ENCODE results near the gene FGGY. TPM values are rescaled to one million over a fixed set of nuclear protein-coding genes. Genes with fewer than 3 reads are reported as not detected.

Gene FGGY
- total RNA-seq, 1 experiment from 2014 or later: 17.8 TPM

GRCh38 chr1:59667020-59667419 lies 370.1 kb downstream of the FGGY start:
- Histone ChIP-seq H3K27ac (no peak overlapping the region), H3K9me2 (ENCODE audit: insufficient read depth) (no peaks in the 10 kb centered on the region), H3K9me3 (ENCODE audit: insufficient read depth, low read depth) (no peaks in the 10 kb centered on the region), H3K79me2 (ENCODE audit: low read depth) (no peaks in the 10 kb centered on the region), H2AFZ (no peak overlapping the region), H3K4me2 (no peak overlapping the region), H3K27me3 (ENCODE audit: insufficient read depth, low read depth) (no peaks in the 10 kb centered on the region), H3K4me3 (no peak overlapping the region), H3F3A (ENCODE audit: insufficient read depth, low read depth) (no peaks in the 10 kb centered on the region), H3K4me1 (replicated peaks; ENCODE audit: insufficient read depth) (no peaks in the 10 kb centered on the region), H4K20me1 (ENCODE audit: insufficient read depth) (no peaks in the 10 kb centered on the region), H3K36me3 (ENCODE audit: low read depth) (no peaks in the 10 kb centered on the region)
- CTCF ChIA-PET: no interaction called here
- TF ChIP-seq, protein P1, sequence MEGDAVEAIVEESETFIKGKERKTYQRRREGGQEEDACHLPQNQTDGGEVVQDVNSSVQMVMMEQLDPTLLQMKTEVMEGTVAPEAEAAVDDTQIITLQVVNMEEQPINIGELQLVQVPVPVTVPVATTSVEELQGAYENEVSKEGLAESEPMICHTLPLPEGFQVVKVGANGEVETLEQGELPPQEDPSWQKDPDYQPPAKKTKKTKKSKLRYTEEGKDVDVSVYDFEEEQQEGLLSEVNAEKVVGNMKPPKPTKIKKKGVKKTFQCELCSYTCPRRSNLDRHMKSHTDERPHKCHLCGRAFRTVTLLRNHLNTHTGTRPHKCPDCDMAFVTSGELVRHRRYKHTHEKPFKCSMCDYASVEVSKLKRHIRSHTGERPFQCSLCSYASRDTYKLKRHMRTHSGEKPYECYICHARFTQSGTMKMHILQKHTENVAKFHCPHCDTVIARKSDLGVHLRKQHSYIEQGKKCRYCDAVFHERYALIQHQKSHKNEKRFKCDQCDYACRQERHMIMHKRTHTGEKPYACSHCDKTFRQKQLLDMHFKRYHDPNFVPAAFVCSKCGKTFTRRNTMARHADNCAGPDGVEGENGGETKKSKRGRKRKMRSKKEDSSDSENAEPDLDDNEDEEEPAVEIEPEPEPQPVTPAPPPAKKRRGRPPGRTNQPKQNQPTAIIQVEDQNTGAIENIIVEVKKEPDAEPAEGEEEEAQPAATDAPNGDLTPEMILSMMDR (conservative IDR thresholded peaks at IDR 0.05): no peak
- no peak for TF ChIP-seq EZH2 (IDR thresholded peaks at IDR 0.05; ENCODE audit: low read depth)
- intact Hi-C loops (cut with micrococcal nuclease; ENCODE audit: unreplicated experiment): no loop called here
- BruUV-seq (replicated peaks): no TSS peak
- POLR2A ChIA-PET (ENCODE audit: unreplicated experiment): no interaction called here
- DNase-seq: no peak

DNA sequence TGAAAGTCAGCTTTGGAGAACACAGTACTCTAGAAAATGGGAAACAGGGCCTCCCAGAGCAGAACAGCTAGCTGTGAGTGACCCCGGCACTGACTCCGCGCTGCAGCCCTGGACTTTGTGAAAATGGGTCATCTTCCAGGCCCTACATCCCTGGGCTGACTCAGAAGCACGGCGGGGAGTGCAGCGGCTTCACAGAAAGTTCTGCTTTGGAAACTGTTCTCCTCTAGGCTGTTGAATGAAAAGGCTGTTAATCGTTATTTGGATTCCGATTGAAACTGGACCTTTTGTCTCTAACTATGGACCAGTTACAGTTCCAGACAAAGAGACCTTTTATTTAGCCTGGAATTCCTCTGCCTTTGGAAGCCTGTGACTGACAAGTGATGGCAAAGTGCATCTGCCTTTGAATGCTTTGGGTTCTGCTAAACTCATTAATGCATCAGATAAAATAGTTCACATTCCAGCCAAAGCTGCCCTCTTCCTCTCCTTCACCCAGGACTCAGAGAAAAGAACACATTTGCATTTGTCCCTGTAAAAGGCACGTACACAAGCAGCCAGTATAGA lies 372.9 kb downstream of the FGGY start:
- H3K4me2 ChIP-seq: no peak overlapping the region
- POLR2A ChIA-PET (ENCODE audit: unreplicated experiment): no interaction called here
- no peaks in the 10 kb centered on the region for H3K4me1 ChIP-seq (replicated peaks; ENCODE audit: insufficient read depth)
- DNase-seq: no peak
- H3K27me3 ChIP-seq (ENCODE audit: insufficient read depth, low read depth): no peaks in the 10 kb centered on the region
- no peak for TF ChIP-seq EZH2 (IDR thresholded peaks at IDR 0.05; ENCODE audit: low read depth)
- TF ChIP-seq, protein P1 (conservative IDR thresholded peaks at IDR 0.05): no peak
- H2AFZ ChIP-seq: no peak overlapping the region
- intact Hi-C loops (cut with micrococcal nuclease; ENCODE audit: unreplicated experiment): no loop called here
- no peaks in the 10 kb centered on the region for H4K20me1 ChIP-seq (ENCODE audit: insufficient read depth)
- no peak overlapping the region for H3K27ac ChIP-seq
- BruUV-seq (replicated peaks): no TSS peak
- no peaks in the 10 kb centered on the region for H3K9me3 ChIP-seq (ENCODE audit: insufficient read depth, low read depth)
- H3K4me3 ChIP-seq: no peak overlapping the region
- H3K79me2 ChIP-seq (ENCODE audit: low read depth): no peaks in the 10 kb centered on the region
- H3K9me2 ChIP-seq (ENCODE audit: insufficient read depth): no peaks in the 10 kb centered on the region
- no peaks in the 10 kb centered on the region for H3F3A ChIP-seq (ENCODE audit: insufficient read depth, low read depth)
- H3K36me3 ChIP-seq (ENCODE audit: low read depth): no peaks in the 10 kb centered on the region
- CTCF ChIA-PET: no interaction called here

DNA sequence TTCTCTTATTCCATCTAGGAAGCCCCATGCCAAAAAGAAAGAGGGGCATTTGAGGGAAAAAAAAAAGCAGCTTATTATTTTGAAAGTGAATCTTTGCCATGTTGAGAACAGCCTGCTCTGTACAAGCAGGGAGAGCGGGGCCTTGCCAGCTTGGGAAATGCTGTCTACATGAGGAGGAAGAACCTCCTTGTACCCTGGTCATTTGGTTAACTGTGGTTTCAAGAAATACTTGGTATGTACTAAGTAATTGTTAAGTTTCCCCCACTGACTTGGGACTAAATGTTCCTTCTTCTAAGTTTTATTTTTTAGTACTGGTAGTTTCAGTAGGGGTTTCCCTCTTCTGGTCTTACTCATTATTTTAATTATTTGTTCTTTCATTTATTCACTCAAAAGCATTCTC lies 373.8 kb downstream of the FGGY start:
- no peak for DNase-seq
- no peaks in the 10 kb centered on the region for H3K9me3 ChIP-seq (ENCODE audit: insufficient read depth, low read depth)
- H3K4me2 ChIP-seq: no peak overlapping the region
- no peaks in the 10 kb centered on the region for H3K9me2 ChIP-seq (ENCODE audit: insufficient read depth)
- no TSS peak for BruUV-seq (replicated peaks)
- no peaks in the 10 kb centered on the region for H3K27me3 ChIP-seq (ENCODE audit: insufficient read depth, low read depth)
- no peaks in the 10 kb centered on the region for H4K20me1 ChIP-seq (ENCODE audit: insufficient read depth)
- intact Hi-C loops (cut with micrococcal nuclease; ENCODE audit: unreplicated experiment): no loop called here
- H3K36me3 ChIP-seq (ENCODE audit: low read depth): no peaks in the 10 kb centered on the region
- no peak overlapping the region for H2AFZ ChIP-seq
- CTCF ChIA-PET: no interaction called here
- TF ChIP-seq EZH2 (IDR thresholded peaks at IDR 0.05; ENCODE audit: low read depth): no peak
- TF ChIP-seq, protein P1 (conservative IDR thresholded peaks at IDR 0.05): no peak
- POLR2A ChIA-PET (ENCODE audit: unreplicated experiment): no interaction called here
- H3F3A ChIP-seq (ENCODE audit: insufficient read depth, low read depth): no peaks in the 10 kb centered on the region
- H3K4me3 ChIP-seq: no peak overlapping the region
- no peaks in the 10 kb centered on the region for H3K79me2 ChIP-seq (ENCODE audit: low read depth)
- no peak overlapping the region for H3K27ac ChIP-seq
- no peaks in the 10 kb centered on the region for H3K4me1 ChIP-seq (replicated peaks; ENCODE audit: insufficient read depth)
